ENCODE measurements around the gene CYBA. TPM values are rescaled to one million over a fixed set of nuclear protein-coding genes. Genes with fewer than 3 reads are reported as not detected.

The CYBA gene
- total RNA-seq, 1 donor, result 250 TPM

DNA sequence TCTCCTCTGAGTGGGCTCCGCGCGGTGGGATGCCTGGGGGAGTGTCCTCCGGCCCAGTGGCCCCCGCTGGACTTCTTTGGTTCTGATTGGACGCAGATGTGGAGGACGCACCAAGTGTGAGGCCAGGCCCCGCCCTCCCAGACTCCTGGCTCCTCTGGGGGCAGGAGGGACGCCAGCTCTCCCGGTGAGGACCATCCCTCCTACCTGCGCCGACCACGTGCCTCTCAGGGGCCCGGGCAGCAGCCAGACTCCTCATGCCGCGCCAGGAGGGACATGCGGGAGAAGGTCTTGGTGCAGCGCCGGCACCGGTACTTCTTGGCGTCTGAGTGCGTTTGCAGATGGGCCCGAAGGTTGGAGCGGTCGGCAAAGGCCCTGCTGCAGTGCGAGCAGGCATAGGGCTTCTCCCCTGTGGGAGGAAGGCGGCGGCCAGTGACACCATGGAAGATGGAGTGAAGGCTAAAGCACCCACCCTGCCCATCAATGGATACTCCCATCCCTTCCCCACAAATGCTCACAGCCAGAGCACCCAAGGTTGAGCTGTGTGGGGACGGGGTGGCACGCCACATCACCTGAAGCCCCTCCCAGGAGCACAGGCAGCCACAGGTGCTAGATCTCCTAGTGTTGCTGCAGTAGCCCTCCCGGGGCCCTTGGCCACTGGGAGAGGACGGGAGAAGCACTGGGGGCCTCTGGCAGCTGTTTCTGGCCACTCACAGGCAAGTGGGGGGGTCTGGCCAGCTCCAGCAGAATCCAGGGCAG, 27.5 kb upstream of the CYBA start:
- no peak overlapping the region for H2AFZ ChIP-seq (ENCODE audit: low read length)
- TF ChIP-seq, protein P1, sequence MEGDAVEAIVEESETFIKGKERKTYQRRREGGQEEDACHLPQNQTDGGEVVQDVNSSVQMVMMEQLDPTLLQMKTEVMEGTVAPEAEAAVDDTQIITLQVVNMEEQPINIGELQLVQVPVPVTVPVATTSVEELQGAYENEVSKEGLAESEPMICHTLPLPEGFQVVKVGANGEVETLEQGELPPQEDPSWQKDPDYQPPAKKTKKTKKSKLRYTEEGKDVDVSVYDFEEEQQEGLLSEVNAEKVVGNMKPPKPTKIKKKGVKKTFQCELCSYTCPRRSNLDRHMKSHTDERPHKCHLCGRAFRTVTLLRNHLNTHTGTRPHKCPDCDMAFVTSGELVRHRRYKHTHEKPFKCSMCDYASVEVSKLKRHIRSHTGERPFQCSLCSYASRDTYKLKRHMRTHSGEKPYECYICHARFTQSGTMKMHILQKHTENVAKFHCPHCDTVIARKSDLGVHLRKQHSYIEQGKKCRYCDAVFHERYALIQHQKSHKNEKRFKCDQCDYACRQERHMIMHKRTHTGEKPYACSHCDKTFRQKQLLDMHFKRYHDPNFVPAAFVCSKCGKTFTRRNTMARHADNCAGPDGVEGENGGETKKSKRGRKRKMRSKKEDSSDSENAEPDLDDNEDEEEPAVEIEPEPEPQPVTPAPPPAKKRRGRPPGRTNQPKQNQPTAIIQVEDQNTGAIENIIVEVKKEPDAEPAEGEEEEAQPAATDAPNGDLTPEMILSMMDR (IDR thresholded peaks at IDR 0.05; ENCODE audit: extremely low read depth, low read depth, low read length), result no peak
- peaks cover 5% of the 10 kb centered on the region for H3K36me3 ChIP-seq (ENCODE audit: insufficient read depth, low read length)
- H3K27me3 ChIP-seq (ENCODE audit: insufficient read depth, low read length), result peaks cover 37% of the 10 kb centered on the region
- H4K20me1 ChIP-seq (ENCODE audit: insufficient read depth, low read length), result peaks cover 2% of the 10 kb centered on the region
- H3K27ac ChIP-seq (ENCODE audit: low read depth, low read length), result no peak overlapping the region
- DNase-seq (ENCODE audit: insufficient read length, low spot score, missing footprints), result no peak
- H3K4me2 ChIP-seq (ENCODE audit: insufficient read depth, low read length), result peak overlapping the region; percentile 28
- no peak overlapping the region for H3K4me3 ChIP-seq (ENCODE audit: insufficient read depth, low read length)
- peaks cover 7% of the 10 kb centered on the region for H3K4me1 ChIP-seq (ENCODE audit: insufficient read depth, low read length)
- no peaks in the 10 kb centered on the region for H3K9me3 ChIP-seq (ENCODE audit: low read depth, low read length)
- no peaks in the 10 kb centered on the region for H3K79me2 ChIP-seq (ENCODE audit: insufficient read depth, low read length)

DNA sequence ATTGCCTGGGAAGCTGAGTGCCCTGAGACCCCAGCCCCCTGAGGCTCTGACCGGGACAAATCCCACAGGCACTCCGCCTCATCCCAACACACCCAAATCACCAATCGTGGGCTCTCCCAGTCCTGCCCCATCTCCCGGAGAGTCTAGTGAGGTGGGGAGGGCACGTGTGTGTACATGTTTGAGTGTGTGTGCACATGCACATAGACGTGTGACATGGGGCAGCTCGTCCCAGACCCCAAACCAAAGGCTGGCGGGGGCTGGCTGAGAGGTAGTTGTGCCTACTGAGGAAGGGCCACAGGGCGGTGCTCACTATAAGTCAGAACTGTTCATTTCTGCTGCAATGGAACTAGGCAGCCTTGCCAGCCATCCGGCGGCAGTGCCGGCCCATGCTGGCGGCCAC, 26.9 kb upstream of the CYBA start:
- H3K4me1 ChIP-seq (ENCODE audit: insufficient read depth, low read length), result peaks cover 7% of the 10 kb centered on the region
- no peak overlapping the region for H3K27ac ChIP-seq (ENCODE audit: low read depth, low read length)
- H2AFZ ChIP-seq (ENCODE audit: low read length), result no peak overlapping the region
- H3K4me3 ChIP-seq (ENCODE audit: insufficient read depth, low read length), result no peak overlapping the region
- H3K36me3 ChIP-seq (ENCODE audit: insufficient read depth, low read length), result peaks cover 5% of the 10 kb centered on the region
- TF ChIP-seq, protein P1 (IDR thresholded peaks at IDR 0.05; ENCODE audit: extremely low read depth, low read depth, low read length), result no peak
- H4K20me1 ChIP-seq (ENCODE audit: insufficient read depth, low read length), result peaks cover 2% of the 10 kb centered on the region
- DNase-seq (ENCODE audit: insufficient read length, low spot score, missing footprints), result no peak
- H3K79me2 ChIP-seq (ENCODE audit: insufficient read depth, low read length), result no peaks in the 10 kb centered on the region
- peaks cover 37% of the 10 kb centered on the region for H3K27me3 ChIP-seq (ENCODE audit: insufficient read depth, low read length)
- no peaks in the 10 kb centered on the region for H3K9me3 ChIP-seq (ENCODE audit: low read depth, low read length)
- H3K4me2 ChIP-seq (ENCODE audit: insufficient read depth, low read length), result peak overlapping the region; percentile 28

DNA sequence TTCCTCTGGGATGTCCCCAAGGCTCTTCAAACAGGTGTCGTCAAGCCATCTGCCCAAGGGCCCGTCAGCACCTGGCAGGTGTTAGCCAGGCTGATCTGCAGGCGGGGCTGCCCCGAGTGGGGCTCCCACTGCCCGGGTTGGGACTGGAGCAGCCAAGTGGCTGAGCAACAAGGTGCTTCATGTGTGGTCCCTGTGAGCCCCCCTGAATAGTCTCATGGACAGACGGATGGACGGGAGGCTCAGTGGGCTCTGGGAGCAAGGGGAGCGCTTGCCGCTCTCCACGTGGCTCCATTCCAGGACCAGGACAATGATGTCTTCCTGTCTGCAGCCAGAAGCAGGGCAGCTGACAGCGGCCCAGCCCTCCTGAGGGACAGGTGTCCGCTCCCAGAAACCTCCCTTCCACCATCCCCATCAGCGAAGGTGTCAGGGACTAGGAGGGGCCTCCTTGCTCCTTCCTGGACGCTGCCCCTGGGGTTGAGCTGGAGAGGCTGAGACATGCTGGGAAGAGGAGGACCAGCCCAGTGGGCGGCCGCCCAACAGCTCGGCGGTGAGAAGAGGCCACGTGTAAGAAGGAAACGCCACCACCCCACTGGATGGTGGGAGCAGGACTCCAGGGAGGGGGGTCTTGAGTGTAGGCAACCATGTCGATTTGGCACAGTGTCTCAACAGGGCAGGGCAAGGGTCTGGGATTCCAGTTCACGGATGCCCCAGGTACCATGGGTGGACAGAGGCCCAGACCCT, 25.8 kb upstream of the CYBA start:
- H4K20me1 ChIP-seq (ENCODE audit: insufficient read depth, low read length), result peaks cover 2% of the 10 kb centered on the region
- TF ChIP-seq, protein P1 (IDR thresholded peaks at IDR 0.05; ENCODE audit: extremely low read depth, low read depth, low read length), result no peak
- no peak for DNase-seq (ENCODE audit: insufficient read length, low spot score, missing footprints)
- no peaks in the 10 kb centered on the region for H3K79me2 ChIP-seq (ENCODE audit: insufficient read depth, low read length)
- no peak overlapping the region for H3K4me3 ChIP-seq (ENCODE audit: insufficient read depth, low read length)
- peaks cover 5% of the 10 kb centered on the region for H3K36me3 ChIP-seq (ENCODE audit: insufficient read depth, low read length)
- no peak overlapping the region for H3K4me2 ChIP-seq (ENCODE audit: insufficient read depth, low read length)
- H3K9me3 ChIP-seq (ENCODE audit: low read depth, low read length), result no peaks in the 10 kb centered on the region
- peaks cover 2% of the 10 kb centered on the region for H3K4me1 ChIP-seq (ENCODE audit: insufficient read depth, low read length)
- H3K27me3 ChIP-seq (ENCODE audit: insufficient read depth, low read length), result peaks cover 31% of the 10 kb centered on the region
- no peak overlapping the region for H3K27ac ChIP-seq (ENCODE audit: low read depth, low read length)
- H2AFZ ChIP-seq (ENCODE audit: low read length), result no peak overlapping the region

DNA sequence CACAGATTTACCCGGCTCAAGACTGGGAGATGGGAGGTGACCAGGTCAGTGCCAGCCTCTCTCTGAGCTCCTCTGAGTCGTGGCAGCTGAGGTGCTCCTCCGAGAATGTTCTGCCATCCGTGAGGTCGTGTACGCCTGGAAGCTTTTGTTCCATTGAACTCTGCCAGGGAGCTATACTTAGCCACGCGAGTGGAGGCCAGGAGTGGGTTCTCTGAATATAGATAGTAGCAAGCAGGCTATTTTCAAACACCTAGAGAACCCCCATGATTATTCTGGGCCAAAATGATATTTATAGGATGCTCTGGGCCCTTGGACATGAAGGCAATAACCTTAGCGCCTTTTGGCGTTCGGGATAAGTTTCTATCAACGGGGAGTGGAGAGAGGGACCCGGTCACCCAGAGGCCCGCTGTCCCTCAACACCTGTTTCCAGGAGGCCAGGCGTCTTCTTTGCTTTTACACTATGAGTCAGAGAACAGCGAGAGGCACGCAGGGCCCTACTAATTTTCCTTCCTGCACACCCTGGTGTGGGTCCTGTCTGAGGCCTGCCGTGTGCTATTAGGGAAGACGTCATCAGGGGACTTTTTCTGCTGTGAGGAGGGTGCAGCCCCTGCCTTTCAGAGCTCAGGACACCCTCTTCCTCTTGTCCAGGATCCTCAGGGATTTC, 23.0 kb upstream of the CYBA start:
- Histone ChIP-seq H3K36me3 (ENCODE audit: insufficient read depth, low read length) (peaks cover 5% of the 10 kb centered on the region), H3K27ac (ENCODE audit: low read depth, low read length) (no peak overlapping the region), H3K4me1 (ENCODE audit: insufficient read depth, low read length) (peaks cover 6% of the 10 kb centered on the region), H2AFZ (ENCODE audit: low read length) (no peak overlapping the region), H3K9me3 (ENCODE audit: low read depth, low read length) (no peaks in the 10 kb centered on the region), H3K4me2 (ENCODE audit: insufficient read depth, low read length) (no peak overlapping the region), H4K20me1 (ENCODE audit: insufficient read depth, low read length) (no peaks in the 10 kb centered on the region), H3K79me2 (ENCODE audit: insufficient read depth, low read length) (no peaks in the 10 kb centered on the region), H3K27me3 (ENCODE audit: insufficient read depth, low read length) (peaks cover 16% of the 10 kb centered on the region), H3K4me3 (ENCODE audit: insufficient read depth, low read length) (no peak overlapping the region)
- TF ChIP-seq, protein P1 (IDR thresholded peaks at IDR 0.05; ENCODE audit: extremely low read depth, low read depth, low read length), result no peak
- DNase-seq (ENCODE audit: insufficient read length, low spot score, missing footprints), result no peak

All from osteoblast (primary cell).